ENCODE measurements around the gene TEX29. TPM values are rescaled to one million over a fixed set of nuclear protein-coding genes. Genes with fewer than 3 reads are reported as not detected.
A peak's percentile ranks its signal among the peaks of the same experiment; 100 is the strongest.

The TEX29 gene
- total and polyA plus RNA-seq, 8 donors, result 0.35 to 1.2 (median 0.58) TPM

DNA sequence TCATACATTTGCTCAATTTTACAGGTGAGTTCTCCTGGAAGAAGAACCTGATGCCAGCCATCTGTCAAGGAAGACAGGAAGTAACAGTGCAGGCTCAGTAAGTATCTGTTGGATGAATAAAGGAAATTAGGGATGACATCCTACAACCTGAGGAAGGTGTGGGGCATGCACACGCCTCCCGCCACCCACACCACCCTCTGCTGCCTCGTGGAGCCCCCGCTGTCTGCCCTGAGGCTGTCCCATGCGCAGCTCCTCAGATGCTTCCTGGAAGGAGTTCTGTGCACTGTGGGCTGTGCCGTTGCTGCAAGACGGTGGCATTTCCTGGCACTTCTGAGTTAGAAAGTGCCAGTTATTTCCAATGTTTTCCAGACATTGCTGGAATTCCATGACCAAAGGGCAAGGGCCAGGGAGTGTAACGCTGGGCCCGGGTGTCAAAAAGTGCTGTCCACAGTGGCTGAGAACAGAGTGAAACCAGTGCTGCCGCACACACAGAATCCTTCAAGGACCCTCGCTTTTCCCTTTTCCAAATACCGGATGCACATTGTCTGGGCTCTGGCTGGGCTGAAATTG, 4.2 kb upstream of the TEX29 start:
- no peak overlapping the region for H3K4me3 ChIP-seq
- TF ChIP-seq, protein P1, sequence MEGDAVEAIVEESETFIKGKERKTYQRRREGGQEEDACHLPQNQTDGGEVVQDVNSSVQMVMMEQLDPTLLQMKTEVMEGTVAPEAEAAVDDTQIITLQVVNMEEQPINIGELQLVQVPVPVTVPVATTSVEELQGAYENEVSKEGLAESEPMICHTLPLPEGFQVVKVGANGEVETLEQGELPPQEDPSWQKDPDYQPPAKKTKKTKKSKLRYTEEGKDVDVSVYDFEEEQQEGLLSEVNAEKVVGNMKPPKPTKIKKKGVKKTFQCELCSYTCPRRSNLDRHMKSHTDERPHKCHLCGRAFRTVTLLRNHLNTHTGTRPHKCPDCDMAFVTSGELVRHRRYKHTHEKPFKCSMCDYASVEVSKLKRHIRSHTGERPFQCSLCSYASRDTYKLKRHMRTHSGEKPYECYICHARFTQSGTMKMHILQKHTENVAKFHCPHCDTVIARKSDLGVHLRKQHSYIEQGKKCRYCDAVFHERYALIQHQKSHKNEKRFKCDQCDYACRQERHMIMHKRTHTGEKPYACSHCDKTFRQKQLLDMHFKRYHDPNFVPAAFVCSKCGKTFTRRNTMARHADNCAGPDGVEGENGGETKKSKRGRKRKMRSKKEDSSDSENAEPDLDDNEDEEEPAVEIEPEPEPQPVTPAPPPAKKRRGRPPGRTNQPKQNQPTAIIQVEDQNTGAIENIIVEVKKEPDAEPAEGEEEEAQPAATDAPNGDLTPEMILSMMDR (IDR thresholded peaks at IDR 0.05), result no peak
- no peaks in the 10 kb centered on the region for H3K4me1 ChIP-seq
- peaks cover 0 to 21% of the 10 kb centered on the region in 2 donors for H3K9me3 ChIP-seq
- no peak overlapping the region for H3K27ac ChIP-seq
- peaks cover 0 to 23% of the 10 kb centered on the region in 2 donors for H3K36me3 ChIP-seq
- intact Hi-C loops (cut with DNase I), result no loop called here
- DNase-seq (no peak), ATAC-seq (no peak)
- H3K27me3 ChIP-seq, result no peaks in the 10 kb centered on the region

DNA sequence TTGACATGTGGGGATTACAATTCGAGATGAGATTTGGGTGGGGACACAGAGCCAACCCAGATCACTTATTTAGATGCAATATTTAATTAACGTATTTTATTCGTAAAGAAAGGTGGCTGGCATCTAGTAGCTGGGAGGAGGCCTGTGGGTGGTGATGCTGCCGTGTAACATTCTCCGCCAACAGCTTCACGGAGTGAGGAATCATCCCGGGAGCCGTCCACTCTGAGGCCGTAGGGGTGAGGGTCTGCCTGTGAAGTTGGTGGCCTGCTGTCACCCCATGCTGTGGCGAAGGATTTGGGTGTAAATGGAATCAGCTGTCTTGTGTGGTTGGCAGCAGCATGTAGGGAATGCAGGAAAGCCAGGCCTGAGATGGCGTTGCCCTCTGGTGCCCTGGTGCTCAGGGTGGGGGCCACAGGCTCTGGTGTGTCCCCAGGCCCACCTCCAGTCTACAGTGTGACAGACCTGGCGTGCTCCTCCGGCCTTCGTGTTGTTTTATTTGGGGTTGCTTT, 3.3 kb upstream of the TEX29 start:
- H3K27ac ChIP-seq, result no peak overlapping the region
- H3K27me3 ChIP-seq, result no peaks in the 10 kb centered on the region
- no peak for DNase-seq
- intact Hi-C loops (cut with DNase I), result no loop called here
- TF ChIP-seq, protein P1 (IDR thresholded peaks at IDR 0.05), result no peak
- no peaks in the 10 kb centered on the region for H3K4me1 ChIP-seq
- H3K9me3 ChIP-seq, result peaks cover 0 to 13% of the 10 kb centered on the region in 2 donors
- ATAC-seq, result no peak
- peaks cover 0 to 18% of the 10 kb centered on the region in 2 donors for H3K36me3 ChIP-seq
- no peak overlapping the region for H3K4me3 ChIP-seq

DNA sequence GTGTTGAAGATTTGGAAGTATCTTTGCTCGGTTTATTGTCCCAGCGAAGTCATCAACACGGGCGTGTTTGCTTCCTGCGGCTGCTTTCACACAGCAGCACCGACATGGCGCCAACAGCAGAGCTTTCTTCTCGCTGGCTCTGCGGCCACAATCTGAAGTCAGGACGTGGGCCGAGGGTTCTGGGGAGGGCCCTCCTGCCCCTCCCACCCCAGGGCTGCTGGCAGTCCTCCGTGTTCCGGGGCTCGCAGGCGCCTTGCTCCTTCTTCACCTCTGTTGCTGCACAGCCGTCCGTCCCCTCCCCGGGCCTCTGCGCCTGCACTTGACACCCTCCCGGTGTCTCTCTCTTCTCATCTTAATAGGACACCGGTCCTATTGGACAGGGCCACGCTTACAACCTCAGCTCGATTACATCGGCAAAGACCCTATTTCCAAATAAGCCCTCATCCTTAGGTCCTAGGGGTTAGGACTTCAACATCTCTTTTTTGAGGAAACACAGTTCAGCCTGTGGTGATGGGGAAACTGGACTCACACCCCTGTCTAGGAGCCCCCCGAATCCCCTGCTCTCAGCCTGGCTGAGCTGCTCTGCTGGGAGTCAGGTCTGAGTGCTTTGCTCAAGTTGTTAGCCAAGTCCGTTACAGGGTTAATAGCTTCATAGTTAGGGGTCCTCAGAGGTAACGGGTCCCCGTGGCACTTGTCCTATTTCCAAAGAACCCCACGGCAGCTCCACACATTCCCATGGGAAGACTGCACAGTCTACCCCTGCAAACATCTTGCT, 2.7 kb upstream of the TEX29 start:
- H3K9me3 ChIP-seq, result peaks cover 0 to 6% of the 10 kb centered on the region in 2 donors
- DNase-seq, result peak in 1 of 4 donors; percentile 72
- TF ChIP-seq, protein P1 (IDR thresholded peaks at IDR 0.05), result no peak
- H3K4me3 ChIP-seq, result no peak overlapping the region
- no peak for ATAC-seq
- intact Hi-C loops (cut with DNase I), result no loop called here
- peaks cover 0 to 12% of the 10 kb centered on the region in 2 donors for H3K36me3 ChIP-seq
- H3K27ac ChIP-seq, result no peak overlapping the region
- no peaks in the 10 kb centered on the region for H3K27me3 ChIP-seq
- no peaks in the 10 kb centered on the region for H3K4me1 ChIP-seq

DNA sequence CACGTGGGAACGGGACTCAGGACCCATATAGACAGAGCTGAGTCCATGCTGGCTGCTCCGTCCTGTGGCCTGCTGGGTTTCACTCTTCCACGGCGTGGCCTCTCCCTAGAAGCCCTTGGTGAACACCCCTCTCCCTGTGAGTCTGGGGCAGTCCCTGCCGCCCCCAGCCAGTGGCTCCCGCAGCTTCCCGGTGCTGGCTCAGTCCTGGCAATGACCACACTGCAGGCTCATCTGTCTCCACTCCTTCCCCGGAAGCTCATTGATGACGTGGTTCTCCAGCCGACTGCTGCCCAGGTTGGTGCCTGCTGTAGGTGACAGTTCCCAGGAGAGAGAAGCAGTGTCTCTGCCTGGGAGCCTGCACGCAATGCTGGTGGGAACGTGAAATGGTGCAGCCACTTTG, 2.1 kb upstream of the TEX29 start:
- intact Hi-C loops (cut with DNase I), result no loop called here

DNA sequence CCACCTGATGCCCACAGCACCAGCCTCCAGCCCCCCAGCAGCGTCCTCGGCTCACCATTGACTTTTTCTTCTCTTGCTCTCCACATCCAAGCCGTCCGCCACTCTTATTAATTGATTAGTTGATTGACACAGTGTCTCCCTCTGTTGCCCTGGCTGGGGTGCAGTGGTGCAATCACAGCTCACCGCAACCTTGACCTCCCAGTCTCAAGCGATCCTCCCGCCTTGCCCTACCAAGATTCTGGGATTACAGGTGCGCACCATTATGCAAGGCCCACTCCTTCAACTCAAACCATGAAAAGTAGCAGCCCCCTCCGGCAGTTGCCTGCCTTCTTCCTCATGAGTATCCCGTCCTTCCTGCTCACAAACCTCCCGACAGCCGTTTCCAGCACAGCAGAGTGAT, 921 bp upstream of the TEX29 start:
- Histone ChIP-seq H3K9me3 (no peaks in the 10 kb centered on the region), H3K4me3 (no peak overlapping the region), H3K36me3 (peaks cover 0 to 8% of the 10 kb centered on the region in 2 donors), H3K27ac (no peak overlapping the region), H3K4me1 (no peaks in the 10 kb centered on the region), H3K27me3 (no peaks in the 10 kb centered on the region)
- TF ChIP-seq, protein P1 (IDR thresholded peaks at IDR 0.05), result no peak
- ATAC-seq (no peak), DNase-seq (no peak)
- intact Hi-C loops (cut with DNase I), result no loop called here

More for the DNA sequence above, 2.1 kb upstream of the TEX29 start:
- Histone ChIP-seq H3K4me3 (no peak overlapping the region), H3K27me3 (no peaks in the 10 kb centered on the region), H3K9me3 (no peaks in the 10 kb centered on the region), H3K27ac (no peak overlapping the region), H3K4me1 (no peaks in the 10 kb centered on the region), H3K36me3 (peaks cover 0 to 8% of the 10 kb centered on the region in 2 donors)
- no peak for ATAC-seq
- DNase-seq, result no peak
- TF ChIP-seq, protein P1 (IDR thresholded peaks at IDR 0.05), result no peak

Measured in left lung (tissue), 10 donors.